8988T (cell line): ENCODE data around the gene TMEM192.
"Not testable (repeated sequence)": the region's sequence is repeated elsewhere in the genome, so short reads cannot be mapped to it uniquely, and the experiment has no call there.

Experiments used
- DNase-seq: peaks from one replicate; pipeline ENCODE4 v3.0.0; 2011

The TMEM192 gene

DNA sequence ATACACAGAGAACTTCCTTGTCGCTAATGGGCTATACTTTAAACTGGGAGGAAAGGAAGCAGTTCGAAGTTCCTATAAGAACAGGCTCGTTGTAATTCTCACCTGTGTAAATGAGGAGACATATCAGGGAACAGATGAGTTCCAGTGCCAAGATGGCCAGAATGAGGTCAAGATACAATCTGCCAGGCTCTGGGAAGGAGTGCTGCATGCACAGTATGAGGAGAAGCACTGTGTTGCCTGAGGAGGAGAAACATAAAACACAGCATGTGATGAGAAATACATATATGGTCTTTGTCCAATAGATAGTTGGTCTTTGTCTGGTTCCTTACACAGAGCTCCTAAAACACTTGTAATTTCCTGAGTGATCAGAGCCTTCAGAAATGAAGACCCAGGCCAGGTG, 24.3 kb downstream of the TMEM192 start:
- no peak for DNase-seq

DNA sequence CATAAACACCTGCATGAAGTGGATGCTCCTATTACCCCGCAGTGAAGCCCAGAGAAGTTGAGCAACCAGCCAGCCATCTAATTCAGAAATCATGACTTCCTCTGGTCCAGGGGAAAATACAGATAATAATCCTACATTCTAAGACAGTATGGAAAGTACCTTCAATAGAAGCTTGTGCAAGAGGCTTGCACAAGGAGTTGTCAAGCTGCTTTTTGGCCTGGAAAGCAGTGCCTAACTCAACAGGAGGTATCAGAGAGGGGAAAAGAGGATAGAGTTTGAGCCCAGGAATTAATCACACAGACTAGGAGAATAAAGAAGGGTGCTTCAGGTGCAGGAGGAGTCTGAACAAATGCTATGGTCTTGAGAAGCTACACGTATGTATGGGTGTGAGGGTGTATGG, 26.7 kb downstream of the TMEM192 start:
- no peak for DNase-seq

GRCh38 chr4:165084787-165085186, 27.9 kb downstream of the TMEM192 start:
- not testable (repeated sequence) for DNase-seq

DNA sequence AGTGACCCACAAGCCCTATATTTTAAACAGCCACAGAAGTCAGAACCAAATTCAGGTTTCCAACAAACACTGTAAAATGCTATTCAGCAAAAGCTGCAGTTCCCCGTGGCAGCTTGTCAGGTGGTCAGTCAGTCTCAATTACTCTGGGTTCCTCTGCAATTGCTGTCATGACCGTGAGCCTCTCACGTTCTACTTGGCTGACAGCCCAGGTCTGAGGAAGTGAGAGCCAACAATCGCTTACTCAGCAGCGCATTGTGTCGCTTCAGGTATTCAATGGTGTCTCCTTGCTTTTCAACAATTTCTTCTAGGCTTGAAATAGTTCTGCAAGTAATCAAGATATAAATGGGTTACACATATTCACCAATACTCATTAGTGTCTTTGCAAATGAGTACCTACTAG, 33.2 kb downstream of the TMEM192 start:
- DNase-seq = no peak

- DNase-seq = no peak
These were observed 35.6 kb downstream of the TMEM192 start for GRCh38 chr4:165077034-165077578.

GRCh38 chr4:165073346-165073745, 39.3 kb downstream of the TMEM192 start:
- DNase-seq = not testable (repeated sequence)

DNA sequence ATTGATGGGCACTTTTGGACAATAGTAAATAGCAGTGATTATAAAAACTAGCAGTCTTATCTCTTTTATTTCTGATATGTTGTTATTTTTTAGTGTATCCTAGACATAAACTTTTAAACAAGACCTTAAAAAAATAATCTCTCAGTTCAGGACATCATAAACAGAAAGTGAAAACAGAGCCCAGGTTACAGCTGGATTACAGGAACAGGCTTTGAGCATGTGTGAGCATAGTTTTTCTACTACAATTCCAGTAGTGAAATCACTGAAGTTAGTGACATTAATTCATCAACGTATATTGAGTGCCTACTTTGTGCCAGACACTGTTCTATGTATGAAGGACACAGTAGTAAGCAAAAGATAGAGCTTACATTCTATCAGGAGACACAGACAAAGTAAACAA, 42.1 kb downstream of the TMEM192 start:
- no peak for DNase-seq

DNA sequence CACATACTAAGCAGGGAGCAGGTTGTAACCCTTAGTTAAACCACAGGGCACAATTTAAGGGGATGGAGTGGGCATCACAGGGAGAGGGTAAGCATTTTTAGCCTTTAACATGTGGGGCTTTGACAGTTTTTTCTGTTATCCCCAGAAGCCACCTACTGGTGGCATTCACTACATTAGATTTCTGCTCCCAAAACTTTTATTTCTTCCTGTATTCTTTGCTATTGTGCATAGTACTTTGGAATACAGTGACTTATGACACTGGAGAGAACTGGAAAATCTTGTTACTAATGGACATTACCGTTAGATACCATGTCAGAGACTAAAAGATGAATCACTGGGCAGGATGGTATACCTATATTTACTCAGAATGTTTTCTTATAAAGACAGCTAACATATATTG, 51.7 kb downstream of the TMEM192 start:
- no peak for DNase-seq

DNA sequence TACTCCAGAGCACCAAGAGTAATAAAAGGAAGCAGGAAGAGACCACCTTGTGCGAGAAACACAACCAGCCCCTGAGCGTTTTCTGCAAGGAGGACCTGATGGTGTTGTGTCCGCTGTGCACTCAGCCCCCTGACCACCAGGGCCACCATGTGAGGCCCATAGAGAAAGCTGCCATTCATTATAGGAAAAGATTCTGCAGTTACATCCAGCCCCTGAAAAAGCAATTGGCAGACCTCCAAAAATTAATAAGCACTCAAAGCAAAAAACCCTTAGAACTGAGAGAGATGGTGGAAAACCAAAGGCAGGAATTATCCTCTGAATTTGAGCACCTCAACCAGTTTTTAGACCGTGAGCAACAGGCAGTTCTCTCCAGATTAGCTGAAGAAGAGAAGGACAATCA, 53.3 kb downstream of the TMEM192 start:
- no peak for DNase-seq

DNA sequence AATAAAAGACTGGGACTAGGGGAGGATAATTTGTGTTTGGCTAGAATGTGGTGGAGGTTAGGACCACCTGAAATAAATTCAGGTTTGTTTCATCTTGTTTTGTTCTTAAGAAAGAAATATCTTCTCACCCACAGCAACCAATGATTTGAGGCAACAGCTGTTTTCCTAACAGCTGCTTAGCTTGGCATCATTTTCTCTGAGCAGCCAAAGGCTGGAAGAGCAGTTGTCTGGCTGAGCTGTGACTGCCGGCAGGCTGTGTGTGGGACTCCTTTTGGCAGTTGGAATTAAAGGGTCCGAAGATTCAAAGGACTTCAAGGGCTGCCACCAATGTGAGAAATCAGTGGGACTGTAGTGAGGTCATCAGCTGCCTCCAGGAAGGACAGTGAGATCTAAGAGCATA, 54.0 kb downstream of the TMEM192 start:
- DNase-seq = no peak

- no peak for DNase-seq
These were observed 57.1 kb downstream of the TMEM192 start for GRCh38 chr4:165055601-165056000.

GRCh38 chr4:165053645-165054044, 59.0 kb downstream of the TMEM192 start, which contains the start of gene TRIM75:
Gene TRIM75 (plus strand): TSS chr4:165053866. CDS start chr4:165059148, 5,282 bp downstream.
- no peak for DNase-seq

GRCh38 chr4:165052627-165053026, 60.0 kb downstream of the TMEM192 start:
- no peak for DNase-seq

GRCh38 chr4:165048170-165048569, 64.5 kb downstream of the TMEM192 start:
- DNase-seq = no peak

- no peak for DNase-seq
These were observed 81.0 kb downstream of the TMEM192 start, which contains the start of gene TRIM60 for GRCh38 chr4:165031436-165032211. Gene TRIM60 (plus strand): TSS chr4:165031999. CDS start chr4:165040073, 8,074 bp downstream.

GRCh38 chr4:165027762-165028402, 84.8 kb downstream of the TMEM192 start:
- DNase-seq = no peak

DNA sequence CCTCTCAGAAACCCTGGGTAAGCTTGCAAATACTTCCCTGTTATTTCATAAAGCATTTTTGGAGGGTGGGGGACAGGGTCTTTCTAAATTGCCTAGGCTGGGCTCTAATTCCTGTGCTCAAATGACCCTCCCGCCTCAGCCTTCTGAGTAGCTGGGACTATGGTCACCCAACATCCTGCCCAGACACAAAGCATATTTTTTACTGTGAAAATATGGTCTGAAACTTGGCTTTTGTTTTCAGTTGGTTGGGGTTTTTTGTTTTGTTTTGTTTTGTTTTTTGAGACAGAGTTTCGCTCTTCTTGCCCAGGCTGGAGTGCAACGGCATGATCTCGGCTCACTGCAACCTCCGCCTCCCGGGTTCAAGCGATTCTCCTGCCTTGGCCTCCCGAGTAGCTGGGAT, 86.9 kb downstream of the TMEM192 start:
- not testable (repeated sequence) for DNase-seq
